Activated naive CD4-positive, alpha-beta T cell treated with anti-CD3 and anti-CD28 coated beads, Interleukin-2, amount 50 U/mL, for 72 hours (primary cell): Measurements from ENCODE around the gene HDGF. TPM values are rescaled to one million over a fixed set of nuclear protein-coding genes. Genes with fewer than 3 reads are reported as not detected.
A peak's percentile ranks its signal among the peaks of the same experiment; 100 is the strongest.
"Not testable (repeated sequence)": the region's sequence is repeated elsewhere in the genome, so short reads cannot be mapped to it uniquely, and the experiment has no call there.

Experiments
- ATAC-seq, 2 donors: fragments of 150-1000 bp; cut with Tn5 transposase; 2 replicates each; pipeline ENCODE4 v1.10.0; 2021; ENCODE audit warnings: mild to moderate bottlenecking in 2 of 2, moderate library complexity in 2 of 2
- DNase-seq, 2 donors: peaks; one replicate each; pipeline ENCODE4 v3.0.0; 2021 to 2022; ENCODE audit warnings: low spot score in 2 of 2
- H3K27ac Mint-ChIP-seq, 2 donors: one replicate each; pipeline ENCODE4 v1.8.0; 2022; ENCODE audit warnings: mild to moderate bottlenecking in 2 of 2, mixed read lengths in 2 of 2
- H3K36me3 Mint-ChIP-seq, 2 donors: one replicate each; pipeline ENCODE4 v1.8.0; 2022; ENCODE audit warnings: mixed read lengths in 2 of 2
- H3K9me3 Mint-ChIP-seq, 2 donors: one replicate each; pipeline ENCODE4 v1.8.0; 2022; ENCODE audit warnings: mixed read lengths in 2 of 2
- total RNA-seq, 2 donors: library from RNA; stranded (reverse); gene quantifications; one replicate each; pipeline ENCODE4 v1.2.3, GENCODE V29; 2022

The HDGF gene
- total RNA-seq, 2 donors from 2014 or later: 281 to 325 TPM

- DNase-seq (no peak), ATAC-seq (no peak)
- Mint-ChIP-seq H3K27ac (peak overlapping the region; percentile 8 to 10), H3K36me3 (peaks cover 25 to 41% of the 10 kb centered on the region in 2 donors), H3K9me3 (no peaks in the 10 kb centered on the region)
Observed at GRCh38 chr1:156772728-156773497, 21.4 kb upstream of the HDGF start.

DNA sequence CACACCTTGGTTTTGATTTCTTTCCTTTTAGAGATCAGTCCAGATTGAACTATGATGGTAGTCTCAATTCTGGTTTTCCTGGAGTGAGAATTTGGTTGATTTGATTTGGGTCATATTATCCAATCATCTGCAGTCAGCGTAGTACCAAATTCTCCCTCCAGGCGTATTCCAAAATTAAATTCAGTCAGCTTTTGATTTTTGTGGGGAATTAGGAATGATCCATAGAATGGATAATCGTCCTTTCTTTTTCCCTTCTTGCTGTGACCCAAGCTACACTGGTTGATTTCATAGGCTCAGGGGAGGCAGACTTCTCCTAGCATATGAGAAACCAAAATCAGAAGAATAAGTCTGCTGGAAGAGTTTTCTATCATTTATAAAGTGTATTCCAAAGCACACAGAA is 20.7 kb upstream of the HDGF start:
- ATAC-seq (no peak), DNase-seq (no peak)
- H3K9me3 Mint-ChIP-seq: no peaks in the 10 kb centered on the region
- peak overlapping the region in 1 of 2 donors; percentile 8 for H3K27ac Mint-ChIP-seq
- peaks cover 25 to 41% of the 10 kb centered on the region in 2 donors for H3K36me3 Mint-ChIP-seq

DNA sequence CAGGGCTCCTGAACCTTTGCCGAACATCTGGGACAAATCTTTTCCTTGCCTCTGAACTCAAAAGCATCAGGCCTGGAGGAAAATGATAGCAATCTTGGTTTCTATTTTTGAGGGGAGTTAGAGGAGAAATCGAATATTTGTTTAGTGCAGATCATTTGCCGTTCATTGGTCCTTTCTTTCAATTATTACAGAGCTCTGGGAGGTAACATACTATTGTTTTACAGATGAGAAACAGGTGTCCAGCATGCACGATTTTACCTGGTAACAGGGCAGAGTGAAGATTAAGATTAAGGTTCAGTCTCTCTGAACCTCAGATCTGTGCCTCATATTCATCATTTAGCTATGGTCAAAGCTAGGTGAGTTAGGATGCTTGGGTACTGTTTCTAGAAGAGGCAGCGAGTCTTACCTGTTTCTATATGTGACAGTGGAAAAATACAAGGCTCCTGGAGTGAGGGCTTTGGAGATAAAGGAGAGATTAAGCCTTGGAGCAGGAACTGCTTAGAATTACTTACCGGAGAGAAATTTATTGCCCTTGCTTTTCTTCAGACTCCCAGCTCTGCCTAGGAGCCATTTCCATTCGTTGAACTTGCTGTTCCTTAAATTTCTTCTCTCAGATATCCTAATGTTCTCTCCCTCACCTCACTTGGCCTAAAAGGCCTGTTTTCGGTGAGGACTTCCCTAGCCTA is 17.3 kb upstream of the HDGF start:
- H3K9me3 Mint-ChIP-seq: no peaks in the 10 kb centered on the region
- H3K36me3 Mint-ChIP-seq: peaks cover 25 to 39% of the 10 kb centered on the region in 2 donors
- no peak for DNase-seq
- H3K27ac Mint-ChIP-seq: peak overlapping the region in 1 of 2 donors; percentile 88
- no peak for ATAC-seq

- H3K36me3 Mint-ChIP-seq: peaks cover 25 to 32% of the 10 kb centered on the region in 2 donors
- ATAC-seq: peak in 1 of 2 donors; percentile 42
- peak overlapping the region in 1 of 2 donors; percentile 88 for H3K27ac Mint-ChIP-seq
- DNase-seq: peak; percentile 26 to 69
- no peaks in the 10 kb centered on the region for H3K9me3 Mint-ChIP-seq
Observed at GRCh38 chr1:156767879-156768604, 16.6 kb upstream of the HDGF start.

DNA sequence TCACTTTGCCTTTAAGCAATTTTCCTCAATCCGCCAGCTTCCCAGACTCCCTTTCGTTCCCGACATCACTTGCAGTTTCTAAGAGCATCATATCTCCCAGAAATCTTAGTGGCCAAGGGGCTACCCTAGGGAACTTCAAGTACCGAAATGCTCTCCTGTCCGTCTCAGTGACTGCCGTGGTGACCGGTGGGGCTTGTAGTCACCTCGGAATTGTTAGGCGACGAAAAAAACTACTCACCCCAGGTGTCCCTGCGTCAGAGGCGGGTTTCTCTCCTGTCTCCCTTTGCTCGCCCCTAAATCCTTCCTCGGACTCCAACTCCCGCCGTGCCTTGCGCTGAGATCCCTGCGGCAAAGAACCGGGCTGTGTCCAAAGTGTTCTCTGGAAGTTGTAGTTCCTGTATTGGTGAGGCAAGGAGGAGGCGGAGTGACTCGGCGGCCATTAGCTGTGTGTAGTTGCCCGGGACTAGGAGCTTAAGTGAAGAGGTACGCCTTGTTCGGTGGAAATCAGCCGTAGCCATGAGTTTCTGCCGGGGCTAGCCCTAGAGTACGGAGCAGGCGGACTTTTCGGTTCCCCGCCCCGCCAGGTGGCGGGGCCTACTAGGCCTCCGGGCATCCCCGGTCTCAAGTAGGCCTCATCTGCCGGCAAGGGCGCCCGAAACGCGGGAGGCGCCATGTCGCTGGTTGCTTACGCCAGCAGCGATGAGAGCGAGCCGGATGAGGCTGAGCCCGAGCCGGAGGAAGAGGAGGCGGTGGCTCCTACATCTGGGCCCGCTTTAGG is 15.8 kb upstream of the HDGF start, which contains the start of gene PRCC:
TSS of gene PRCC (plus strand) at position 435 of the 778 bp plus-strand sequence. CDS start at position 672, 237 bp downstream.
- DNase-seq (peak; percentile 89 to 92), ATAC-seq (peak; percentile 87 to 96)
- Mint-ChIP-seq H3K9me3 (no peaks in the 10 kb centered on the region), H3K36me3 (peaks cover 25 to 27% of the 10 kb centered on the region in 2 donors), H3K27ac (peak within 1 kb of the TSS in 1 of 2 donors; percentile 88)

GRCh38 chr1:156766298-156767100 is 15.0 kb upstream of the HDGF start:
- no peak for ATAC-seq
- Mint-ChIP-seq H3K27ac (no peak overlapping the region), H3K9me3 (no peaks in the 10 kb centered on the region), H3K36me3 (peaks cover 25 to 27% of the 10 kb centered on the region in 2 donors)
- no peak for DNase-seq

GRCh38 chr1:156765666-156766065 is 14.2 kb upstream of the HDGF start:
- Mint-ChIP-seq H3K36me3 (peaks cover 18 to 20% of the 10 kb centered on the region in 2 donors), H3K9me3 (no peaks in the 10 kb centered on the region), H3K27ac (peak overlapping the region in 1 of 2 donors; percentile 36)
- ATAC-seq (no peak), DNase-seq (no peak)

DNA sequence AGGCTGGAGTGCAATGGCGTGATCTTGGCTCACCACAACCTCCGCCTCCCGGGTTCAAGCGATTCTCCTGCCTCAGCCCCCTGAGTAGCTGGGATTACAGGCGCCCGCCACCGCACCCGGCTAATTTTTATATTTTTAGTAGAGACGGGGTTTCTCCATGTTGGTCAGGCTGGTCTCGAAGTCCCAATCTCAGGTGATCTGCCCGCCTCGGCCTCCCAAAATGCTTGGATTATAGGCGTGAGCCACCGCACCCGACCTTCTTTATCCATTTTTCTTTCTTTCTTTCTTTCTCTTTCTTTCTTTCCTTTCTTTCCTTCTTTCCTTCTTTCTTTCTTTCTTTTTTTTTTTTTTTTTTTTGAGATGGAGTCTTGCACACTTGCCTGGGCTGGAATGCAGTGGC is 13.7 kb upstream of the HDGF start:
- not testable (repeated sequence) for H3K27ac Mint-ChIP-seq, H3K9me3 Mint-ChIP-seq, DNase-seq, ATAC-seq
- peaks cover 14 to 15% of the 10 kb centered on the region in 2 donors for H3K36me3 Mint-ChIP-seq

DNA sequence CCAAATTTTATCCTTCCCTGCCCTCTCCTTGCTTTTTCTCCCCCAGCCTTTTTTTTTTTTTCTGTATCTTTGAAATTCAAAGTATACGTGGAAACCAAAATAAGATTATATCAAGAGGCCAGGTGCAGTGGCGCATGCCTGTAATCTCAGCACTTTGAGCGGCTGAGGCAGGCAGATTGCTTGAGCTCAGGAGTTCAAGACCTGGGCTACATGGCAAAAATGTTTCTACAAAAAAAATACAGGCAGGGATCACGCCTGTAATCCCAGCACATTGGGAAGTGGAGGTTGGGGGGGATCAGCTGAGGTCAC is 9.3 kb upstream of the HDGF start:
- no peaks in the 10 kb centered on the region for H3K36me3 Mint-ChIP-seq
- no peaks in the 10 kb centered on the region for H3K9me3 Mint-ChIP-seq
- no peak overlapping the region for H3K27ac Mint-ChIP-seq
- no peak for ATAC-seq
- DNase-seq: no peak

DNA sequence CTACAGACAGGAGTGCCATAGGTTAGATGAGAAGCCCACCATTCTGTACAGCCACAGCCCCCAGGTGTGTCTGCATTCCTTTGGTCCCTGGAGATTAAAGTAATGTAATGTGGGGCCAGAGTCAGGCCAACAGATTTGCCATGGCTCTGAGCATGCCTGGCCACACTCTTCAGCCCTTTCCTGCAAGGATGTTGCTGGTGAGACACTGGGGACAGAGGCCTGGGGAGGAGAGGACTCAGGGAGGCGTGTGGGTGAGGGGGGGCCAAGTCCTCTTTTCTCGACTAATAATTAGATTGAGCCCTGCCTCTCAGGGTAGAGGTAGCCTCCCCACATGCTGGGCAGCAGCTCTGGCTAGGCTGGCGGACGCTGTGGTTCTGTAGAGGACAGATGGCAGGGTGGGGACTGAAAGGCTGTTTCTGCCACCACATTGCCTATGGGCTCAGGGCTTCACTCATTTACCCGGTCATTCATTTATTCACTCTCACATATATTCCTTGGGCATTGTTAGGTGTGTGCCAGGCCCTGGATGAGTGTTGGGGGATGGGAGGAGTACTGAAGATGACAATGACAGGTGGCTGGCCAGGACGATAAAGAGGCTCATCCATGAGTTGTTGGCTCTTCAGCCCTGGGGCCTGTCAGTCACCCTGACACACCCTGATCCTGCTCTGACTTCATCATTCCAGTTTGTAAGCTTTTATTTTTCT is 8.8 kb upstream of the HDGF start:
- H3K27ac Mint-ChIP-seq: no peak overlapping the region
- DNase-seq: no peak
- no peaks in the 10 kb centered on the region for H3K36me3 Mint-ChIP-seq
- ATAC-seq: no peak
- H3K9me3 Mint-ChIP-seq: no peaks in the 10 kb centered on the region

DNA sequence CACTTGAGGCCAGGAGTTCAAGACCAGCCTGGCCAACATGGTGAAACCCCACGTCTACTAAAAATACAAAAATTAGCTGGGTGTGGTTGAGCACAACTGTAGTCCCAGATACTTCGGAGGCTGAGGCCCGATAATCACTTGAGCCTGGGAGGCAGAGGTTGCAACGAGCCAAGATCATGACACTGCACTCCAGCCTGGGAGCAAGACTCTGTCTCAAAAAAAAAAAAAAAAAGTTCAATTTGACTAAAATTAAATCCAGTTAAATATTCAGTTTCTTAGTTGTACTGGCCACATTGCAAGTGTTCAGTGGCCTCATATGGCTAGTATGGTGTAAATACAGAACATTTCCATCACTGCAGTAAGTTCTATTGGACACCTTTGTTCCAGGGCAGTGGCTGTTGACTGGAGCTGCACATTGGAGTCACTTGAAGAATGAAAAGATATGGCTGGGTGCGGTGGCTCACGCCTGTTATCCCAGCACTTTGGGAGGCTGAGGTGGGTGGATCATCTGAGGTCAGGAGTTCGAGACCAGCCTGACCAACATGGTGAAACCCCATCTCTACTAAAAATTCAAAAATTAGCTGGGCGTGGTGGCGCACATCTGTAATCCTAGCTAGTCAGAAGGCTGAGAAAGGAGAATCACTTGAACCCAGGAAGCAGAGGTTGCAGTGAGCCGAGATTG is 6.2 kb upstream of the HDGF start:
- not testable (repeated sequence) for H3K36me3 Mint-ChIP-seq, H3K27ac Mint-ChIP-seq, ATAC-seq, H3K9me3 Mint-ChIP-seq
- peak in 1 of 2 donors; percentile 4 for DNase-seq

DNA sequence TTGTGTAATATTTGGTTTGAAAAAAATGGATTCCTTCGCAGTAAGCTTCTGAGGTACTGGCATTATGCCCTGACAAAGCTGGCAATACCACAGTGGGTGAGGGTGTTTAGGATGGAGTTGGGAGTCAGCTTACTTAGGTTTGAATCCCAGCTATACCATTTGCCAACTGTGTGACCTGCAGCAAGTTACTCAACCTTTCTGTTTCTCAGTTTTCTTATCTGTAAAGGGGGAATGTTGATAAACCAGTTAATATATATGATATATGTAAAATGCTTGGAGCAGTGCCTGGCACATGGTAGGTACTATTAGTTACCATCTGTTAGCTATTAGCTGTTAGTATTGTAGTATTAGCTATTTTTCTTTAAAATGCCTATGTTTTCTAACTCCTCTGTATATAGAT is 4.9 kb upstream of the HDGF start:
- H3K27ac Mint-ChIP-seq: no peak overlapping the region
- no peaks in the 10 kb centered on the region for H3K9me3 Mint-ChIP-seq
- ATAC-seq (no peak), DNase-seq (no peak)
- H3K36me3 Mint-ChIP-seq: no peaks in the 10 kb centered on the region

- no peaks in the 10 kb centered on the region for H3K9me3 Mint-ChIP-seq
- peaks cover 1 to 2% of the 10 kb centered on the region in 2 donors for H3K36me3 Mint-ChIP-seq
Observed at GRCh38 chr1:156755527-156755950, 4.1 kb upstream of the HDGF start.

GRCh38 chr1:156754219-156754618 is 2.7 kb upstream of the HDGF start:
- H3K27ac Mint-ChIP-seq: no peak overlapping the region
- DNase-seq (no peak), ATAC-seq (no peak)
- H3K36me3 Mint-ChIP-seq: peaks cover 14 to 15% of the 10 kb centered on the region in 2 donors
- no peaks in the 10 kb centered on the region for H3K9me3 Mint-ChIP-seq

More at GRCh38 chr1:156755527-156755950, 4.1 kb upstream of the HDGF start:
- DNase-seq (peak in 1 of 2 donors; percentile 7), ATAC-seq (no peak)
- H3K27ac Mint-ChIP-seq: no peak overlapping the region
